ENCODE results near the gene TNPO2. TPM values are rescaled to one million over a fixed set of nuclear protein-coding genes. Genes with fewer than 3 reads are reported as not detected.

Gene TNPO2
- 10 to 100 TPM; 60.5 to 82.1 (median 69.8) TPM for polyA plus RNA-seq (ENCODE audit: insufficient read length in 4 of 4)

- peak in 1 of 4 donors; percentile 53 for DNase-seq (ENCODE audit: low read depth in 4 of 4, low spot score in 3 of 4)
These were observed at the start of gene TNPO2 for GRCh38 chr19:12723641-12724426. Gene TNPO2 (minus strand): TSS chr19:12723932. CDS start chr19:12720977, 2,955 bp downstream.

GRCh38 chr19:12772323-12772722, 48.6 kb upstream of the TNPO2 start:
- DNase-seq (ENCODE audit: low read depth in 4 of 4, low spot score in 3 of 4): no peak

GRCh38 chr19:12770922-12771321, 47.2 kb upstream of the TNPO2 start:
- no peak for DNase-seq (ENCODE audit: low read depth in 4 of 4, low spot score in 3 of 4)

- DNase-seq (ENCODE audit: low read depth in 4 of 4, low spot score in 3 of 4): no peak
These were observed 46.0 kb upstream of the TNPO2 start for GRCh38 chr19:12769689-12770088.

GRCh38 chr19:12767666-12768065, 43.9 kb upstream of the TNPO2 start:
- no peak for DNase-seq (ENCODE audit: low read depth in 4 of 4, low spot score in 3 of 4)

- DNase-seq (ENCODE audit: low read depth in 4 of 4, low spot score in 3 of 4): no peak
These were observed 43.4 kb upstream of the TNPO2 start for GRCh38 chr19:12767150-12767549.

GRCh38 chr19:12766051-12766521, 42.4 kb upstream of the TNPO2 start:
- DNase-seq (ENCODE audit: low read depth in 4 of 4, low spot score in 3 of 4): no peak

- no peak for DNase-seq (ENCODE audit: low read depth in 4 of 4, low spot score in 3 of 4)
These were observed 41.0 kb upstream of the TNPO2 start for GRCh38 chr19:12764698-12765097.

GRCh38 chr19:12763100-12763499, 39.4 kb upstream of the TNPO2 start:
- no peak for DNase-seq (ENCODE audit: low read depth in 4 of 4, low spot score in 3 of 4)

- DNase-seq (ENCODE audit: low read depth in 4 of 4, low spot score in 3 of 4): no peak
These were observed 36.0 kb upstream of the TNPO2 start for GRCh38 chr19:12759686-12760085.

GRCh38 chr19:12757544-12758274, 34.0 kb upstream of the TNPO2 start:
- DNase-seq (ENCODE audit: low read depth in 4 of 4, low spot score in 3 of 4): peak in 1 of 4 donors; percentile 38

GRCh38 chr19:12756150-12756883, 32.6 kb upstream of the TNPO2 start:
- no peak for DNase-seq (ENCODE audit: low read depth in 4 of 4, low spot score in 3 of 4)

GRCh38 chr19:12754465-12755196, 30.9 kb upstream of the TNPO2 start:
- no peak for DNase-seq (ENCODE audit: low read depth in 4 of 4, low spot score in 3 of 4)

- DNase-seq (ENCODE audit: low read depth in 4 of 4, low spot score in 3 of 4): no peak
These were observed 28.5 kb upstream of the TNPO2 start for GRCh38 chr19:12752056-12752781.

GRCh38 chr19:12751635-12752034, 27.9 kb upstream of the TNPO2 start, which contains the start of gene BEST2:
Gene BEST2 (plus strand): TSS chr19:12751791. CDS start chr19:12752593, 802 bp downstream.
- no peak for DNase-seq (ENCODE audit: low read depth in 4 of 4, low spot score in 3 of 4)

- DNase-seq (ENCODE audit: low read depth in 4 of 4, low spot score in 3 of 4): no peak
These were observed 27.1 kb upstream of the TNPO2 start for GRCh38 chr19:12750851-12751250.

- DNase-seq (ENCODE audit: low read depth in 4 of 4, low spot score in 3 of 4): no peak
These were observed 26.3 kb upstream of the TNPO2 start for GRCh38 chr19:12749938-12750521.

- DNase-seq (ENCODE audit: low read depth in 4 of 4, low spot score in 3 of 4): no peak
These were observed 24.8 kb upstream of the TNPO2 start for GRCh38 chr19:12748489-12748888.
